Stomach (tissue), 4 donors: ENCODE results near the gene PRDM9.

Source experiments
- EP300 ChIP-seq: sonication (generic); formaldehyde crosslinking; IDR thresholded peaks from one replicate; pipeline ENCODE4 v1.6.1; 2017; ENCODE audit warnings: antibody characterized with exemption
- POLR2A ChIP-seq, 4 donors: fragments of 450-650 bp; IDR thresholded peaks; one replicate each; pipeline ENCODE4 v1.6.1; 2016; ENCODE audit warnings: antibody characterized with exemption in 4 of 4, control low read depth in 2 of 4, mild to moderate bottlenecking in 1 of 4, moderate library complexity in 1 of 4
- POLR2AphosphoS5 ChIP-seq, 3 donors: sonication (generic); formaldehyde crosslinking; IDR thresholded peaks; one replicate each; pipeline ENCODE4 v1.6.1; 2016; ENCODE audit warnings: antibody characterized with exemption in 3 of 3
- TF ChIP-seq, protein P1 (sequence below), 7 experiments: fragments of 450-650 bp in 4 of 7; fragments of 200-600 bp in 3 of 7; sonication (generic) in 3 of 7; IDR thresholded peaks; one replicate each; pipeline ENCODE4 v1.5.1; 2016 to 2019; ENCODE audit warnings: antibody characterized with exemption in 7 of 7, control low read depth in 2 of 7, mild to moderate bottlenecking in 1 of 7

DNA sequence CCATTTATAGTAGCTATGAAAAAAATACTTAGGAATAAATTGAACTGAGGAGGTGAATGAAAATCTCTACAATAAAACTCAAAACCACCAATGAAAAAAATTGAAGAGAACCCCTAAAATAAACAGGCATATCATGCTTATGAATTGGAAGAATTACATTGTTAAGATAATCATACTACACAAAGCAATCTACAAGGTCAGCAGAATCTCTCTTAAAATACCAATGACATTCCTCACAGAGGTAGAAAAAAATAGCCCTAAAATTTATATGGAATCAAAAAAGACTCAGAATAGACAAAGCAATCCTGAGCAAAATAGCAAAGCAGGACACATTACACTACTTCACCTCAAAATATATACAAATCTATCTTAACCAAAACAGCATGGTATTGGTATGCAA lies 23.2 kb downstream of the PRDM9 start:
- TF ChIP-seq, protein P1, sequence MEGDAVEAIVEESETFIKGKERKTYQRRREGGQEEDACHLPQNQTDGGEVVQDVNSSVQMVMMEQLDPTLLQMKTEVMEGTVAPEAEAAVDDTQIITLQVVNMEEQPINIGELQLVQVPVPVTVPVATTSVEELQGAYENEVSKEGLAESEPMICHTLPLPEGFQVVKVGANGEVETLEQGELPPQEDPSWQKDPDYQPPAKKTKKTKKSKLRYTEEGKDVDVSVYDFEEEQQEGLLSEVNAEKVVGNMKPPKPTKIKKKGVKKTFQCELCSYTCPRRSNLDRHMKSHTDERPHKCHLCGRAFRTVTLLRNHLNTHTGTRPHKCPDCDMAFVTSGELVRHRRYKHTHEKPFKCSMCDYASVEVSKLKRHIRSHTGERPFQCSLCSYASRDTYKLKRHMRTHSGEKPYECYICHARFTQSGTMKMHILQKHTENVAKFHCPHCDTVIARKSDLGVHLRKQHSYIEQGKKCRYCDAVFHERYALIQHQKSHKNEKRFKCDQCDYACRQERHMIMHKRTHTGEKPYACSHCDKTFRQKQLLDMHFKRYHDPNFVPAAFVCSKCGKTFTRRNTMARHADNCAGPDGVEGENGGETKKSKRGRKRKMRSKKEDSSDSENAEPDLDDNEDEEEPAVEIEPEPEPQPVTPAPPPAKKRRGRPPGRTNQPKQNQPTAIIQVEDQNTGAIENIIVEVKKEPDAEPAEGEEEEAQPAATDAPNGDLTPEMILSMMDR (IDR thresholded peaks at IDR 0.05): no peak
- TF ChIP-seq POLR2A (IDR thresholded peaks at IDR 0.05) (no peak), EP300 (no peak), POLR2AphosphoS5 (IDR thresholded peaks at IDR 0.05) (no peak)
